Measurements from ENCODE around the gene ZNF607.

DNA sequence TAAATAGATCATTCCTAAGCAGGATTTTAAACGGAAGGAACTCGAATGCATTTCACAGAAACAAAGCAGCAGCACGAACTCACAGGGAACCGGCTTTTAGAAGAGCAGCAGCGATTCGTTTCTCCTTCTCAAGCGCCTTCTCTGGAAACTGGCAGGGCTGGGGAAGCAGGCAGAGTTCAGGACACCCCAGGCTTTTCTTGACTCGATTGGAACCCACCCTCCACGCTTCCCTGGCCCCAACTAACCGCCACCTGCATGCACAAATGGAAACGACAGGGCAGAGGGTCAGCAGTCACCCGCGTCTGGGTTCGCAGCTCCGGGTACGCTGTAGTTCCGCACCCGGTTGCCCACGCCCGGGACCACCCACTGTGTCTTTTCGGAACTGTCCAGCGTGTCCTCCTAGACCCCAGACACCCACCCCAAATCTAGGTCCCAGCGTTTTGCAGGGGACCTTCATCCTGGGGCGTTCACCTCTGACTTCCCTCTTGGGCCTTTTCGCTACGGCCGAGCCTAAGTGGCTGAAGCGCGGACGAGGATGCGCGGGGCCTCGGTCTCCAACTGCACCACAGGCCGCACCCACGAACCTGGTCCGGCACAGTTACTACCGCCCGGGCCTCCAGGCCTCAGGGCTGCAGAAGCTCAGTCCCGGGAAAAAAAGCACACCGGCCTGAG is 64.8 kb downstream of the ZNF607 start:
- TF ChIP-seq, protein P1, sequence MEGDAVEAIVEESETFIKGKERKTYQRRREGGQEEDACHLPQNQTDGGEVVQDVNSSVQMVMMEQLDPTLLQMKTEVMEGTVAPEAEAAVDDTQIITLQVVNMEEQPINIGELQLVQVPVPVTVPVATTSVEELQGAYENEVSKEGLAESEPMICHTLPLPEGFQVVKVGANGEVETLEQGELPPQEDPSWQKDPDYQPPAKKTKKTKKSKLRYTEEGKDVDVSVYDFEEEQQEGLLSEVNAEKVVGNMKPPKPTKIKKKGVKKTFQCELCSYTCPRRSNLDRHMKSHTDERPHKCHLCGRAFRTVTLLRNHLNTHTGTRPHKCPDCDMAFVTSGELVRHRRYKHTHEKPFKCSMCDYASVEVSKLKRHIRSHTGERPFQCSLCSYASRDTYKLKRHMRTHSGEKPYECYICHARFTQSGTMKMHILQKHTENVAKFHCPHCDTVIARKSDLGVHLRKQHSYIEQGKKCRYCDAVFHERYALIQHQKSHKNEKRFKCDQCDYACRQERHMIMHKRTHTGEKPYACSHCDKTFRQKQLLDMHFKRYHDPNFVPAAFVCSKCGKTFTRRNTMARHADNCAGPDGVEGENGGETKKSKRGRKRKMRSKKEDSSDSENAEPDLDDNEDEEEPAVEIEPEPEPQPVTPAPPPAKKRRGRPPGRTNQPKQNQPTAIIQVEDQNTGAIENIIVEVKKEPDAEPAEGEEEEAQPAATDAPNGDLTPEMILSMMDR (IDR thresholded peaks at IDR 0.05): no peak
- no peak for TF ChIP-seq EZH2 (IDR thresholded peaks at IDR 0.05)
- TF ChIP-seq EZH2phosphoT487 (IDR thresholded peaks at IDR 0.05): no peak
